Neural cell (in vitro differentiated cells): ENCODE measurements around the gene RC3H2. TPM values are rescaled to one million over a fixed set of nuclear protein-coding genes. Genes with fewer than 3 reads are reported as not detected.

Experiments
- H2AFZ ChIP-seq: fragments of 200-600, 300-800 bp; sonication (generic), shearing (Covaris generic); 2 replicates; pipeline ENCODE4 v1.6.0; 2014; ENCODE audit warnings: low read depth, mild to moderate bottlenecking, antibody characterized with exemption, low read length, moderate library complexity
- H3F3A ChIP-seq: fragments of 200-600 bp; shearing (Covaris generic); 2 replicates; pipeline ENCODE4 v1.6.1; 2016; ENCODE audit warnings: mild to moderate bottlenecking, moderate library complexity, mixed read lengths, antibody characterized with exemption, low read length; ENCODE audit not compliant: insufficient read depth, poor library complexity, severe bottlenecking
- H3K27ac ChIP-seq: fragments of 200-600, 300-800 bp; sonication (generic), shearing (Covaris generic); 2 replicates; pipeline ENCODE4 v1.5.1; 2014; ENCODE audit warnings: mild to moderate bottlenecking, low read length, moderate library complexity
- H3K27me3 ChIP-seq: fragments of 300-800, 200-600 bp; sonication (generic), shearing (Covaris generic); 2 replicates; pipeline ENCODE4 v1.6.0; 2014; ENCODE audit warnings: mild to moderate bottlenecking, low read depth, low read length, moderate library complexity; ENCODE audit not compliant: insufficient read depth
- H3K36me3 ChIP-seq: fragments of 300-800, 200-600 bp; sonication (generic), shearing (Covaris generic); 2 replicates; pipeline ENCODE4 v1.5.1; 2014; ENCODE audit warnings: mild to moderate bottlenecking, antibody characterized with exemption, low read length, moderate library complexity; ENCODE audit not compliant: insufficient read depth
- H3K4me2 ChIP-seq: fragments of 300-800, 200-600 bp; sonication (generic), shearing (Covaris generic); 2 replicates; pipeline ENCODE4 v1.6.0; 2014; ENCODE audit warnings: mild to moderate bottlenecking, low read length
- H3K4me3 ChIP-seq: fragments of 300-800, 200-600 bp; sonication (generic), shearing (Covaris generic); 2 replicates; pipeline ENCODE4 v1.5.1; 2014; ENCODE audit warnings: mild to moderate bottlenecking, low read length, moderate library complexity
- H3K79me2 ChIP-seq: fragments of 200-600 bp; shearing (Covaris generic); replicated peaks from 2 replicates; pipeline ENCODE4 v1.6.0; 2014; ENCODE audit warnings: mild to moderate bottlenecking, low read length, moderate library complexity; ENCODE audit not compliant: insufficient read depth
- H3K9ac ChIP-seq: fragments of 300-800, 200-600 bp; sonication (generic), shearing (Covaris generic); 2 replicates; pipeline ENCODE4 v1.6.1; 2016; ENCODE audit warnings: mild to moderate bottlenecking, low read length, mixed read lengths
- H3K9me2 ChIP-seq: fragments of 200-600 bp; shearing (Covaris generic); 2 replicates; pipeline ENCODE4 v1.6.1; 2016; ENCODE audit warnings: mild to moderate bottlenecking, low read length, mixed read lengths; ENCODE audit not compliant: insufficient read depth
- H3K9me3 ChIP-seq: fragments of 200-600, 300-800 bp; sonication (generic), shearing (Covaris generic); 2 replicates; pipeline ENCODE4 v1.6.1; 2016; ENCODE audit warnings: mild to moderate bottlenecking, mixed run types, low read length, moderate library complexity, mixed read lengths
- H4K20me1 ChIP-seq: fragments of 200-600 bp; shearing (Covaris generic); 2 replicates; pipeline ENCODE4 v1.6.1; 2016; ENCODE audit warnings: mild to moderate bottlenecking, mixed run types; ENCODE audit not compliant: insufficient read depth
- EP300 ChIP-seq: fragments of 450-650 bp; conservative IDR thresholded peaks from 2 replicates; pipeline ENCODE4 v1.6.1; 2014; ENCODE audit warnings: antibody characterized with exemption, mild to moderate bottlenecking, moderate library complexity; ENCODE audit not compliant: poor library complexity, severe bottlenecking
- EZH2 ChIP-seq: fragments of 200-600, 300-800 bp; shearing (Covaris generic), sonication (generic); IDR thresholded peaks from 2 replicates; pipeline ENCODE4 v1.6.1; 2014; ENCODE audit warnings: antibody characterized with exemption, low read length, borderline replicate concordance, mild to moderate bottlenecking; ENCODE audit not compliant: insufficient read depth, poor library complexity, severe bottlenecking
- MXI1 ChIP-seq: fragments of 450-650 bp; conservative IDR thresholded peaks from 2 replicates; pipeline ENCODE4 v1.6.1; 2014; ENCODE audit warnings: antibody characterized with exemption, mild to moderate bottlenecking; ENCODE audit not compliant: poor library complexity, severe bottlenecking
- POLR2AphosphoS5 ChIP-seq: IDR thresholded peaks from 2 replicates; pipeline ENCODE4 v1.6.1; 2012
- RAD21 ChIP-seq: fragments of 450-650 bp; conservative IDR thresholded peaks from 2 replicates; pipeline ENCODE4 v1.6.1; 2014; ENCODE audit warnings: antibody characterized with exemption, mild to moderate bottlenecking, moderate library complexity
- SMC3 ChIP-seq: fragments of 450-650 bp; conservative IDR thresholded peaks from 2 replicates; pipeline ENCODE4 v1.6.1; 2014; ENCODE audit warnings: antibody characterized with exemption, mild to moderate bottlenecking, moderate library complexity; ENCODE audit not compliant: poor library complexity
- TAF1 ChIP-seq: IDR thresholded peaks from 2 replicates; pipeline ENCODE4 v1.6.1; 2012; ENCODE audit warnings: low read depth
- polyA plus RNA-seq: library from polyadenylated mRNA; depleted of rRNA; stranded (reverse); fragments of >200 nt; gene quantifications from 2 replicates; pipeline ENCODE4 v1.2.3, GENCODE V29; 2014
- TF ChIP-seq, protein P1 (sequence below): IDR thresholded peaks from 2 replicates; pipeline ENCODE4 v1.6.1; 2012; ENCODE audit warnings: borderline replicate concordance
- TF ChIP-seq, protein P2 (sequence below): fragments of 450-650 bp; IDR thresholded peaks from 2 replicates; pipeline ENCODE4 v1.5.1; 2014; ENCODE audit warnings: antibody characterized with exemption, mild to moderate bottlenecking, moderate library complexity; ENCODE audit not compliant: poor library complexity, severe bottlenecking

Gene RC3H2
- polyA plus RNA-seq, 1 donor from 2014 or later = 34.8 TPM

- H3K4me3 ChIP-seq = no peak overlapping the region
- no peaks in the 10 kb centered on the region for H3K9me3 ChIP-seq
- no peak overlapping the region for H2AFZ ChIP-seq
- no peak overlapping the region for H3K4me2 ChIP-seq
- no peaks in the 10 kb centered on the region for H4K20me1 ChIP-seq
- H3F3A ChIP-seq = no peaks in the 10 kb centered on the region
- peaks cover 95% of the 10 kb centered on the region for H3K79me2 ChIP-seq
- no peaks in the 10 kb centered on the region for H3K36me3 ChIP-seq
- TF ChIP-seq POLR2AphosphoS5 (no peak), TAF1 (no peak), MXI1 (no peak), EP300 (no peak), RAD21 (no peak), SMC3 (no peak), EZH2 (no peak)
- TF ChIP-seq, protein P1, sequence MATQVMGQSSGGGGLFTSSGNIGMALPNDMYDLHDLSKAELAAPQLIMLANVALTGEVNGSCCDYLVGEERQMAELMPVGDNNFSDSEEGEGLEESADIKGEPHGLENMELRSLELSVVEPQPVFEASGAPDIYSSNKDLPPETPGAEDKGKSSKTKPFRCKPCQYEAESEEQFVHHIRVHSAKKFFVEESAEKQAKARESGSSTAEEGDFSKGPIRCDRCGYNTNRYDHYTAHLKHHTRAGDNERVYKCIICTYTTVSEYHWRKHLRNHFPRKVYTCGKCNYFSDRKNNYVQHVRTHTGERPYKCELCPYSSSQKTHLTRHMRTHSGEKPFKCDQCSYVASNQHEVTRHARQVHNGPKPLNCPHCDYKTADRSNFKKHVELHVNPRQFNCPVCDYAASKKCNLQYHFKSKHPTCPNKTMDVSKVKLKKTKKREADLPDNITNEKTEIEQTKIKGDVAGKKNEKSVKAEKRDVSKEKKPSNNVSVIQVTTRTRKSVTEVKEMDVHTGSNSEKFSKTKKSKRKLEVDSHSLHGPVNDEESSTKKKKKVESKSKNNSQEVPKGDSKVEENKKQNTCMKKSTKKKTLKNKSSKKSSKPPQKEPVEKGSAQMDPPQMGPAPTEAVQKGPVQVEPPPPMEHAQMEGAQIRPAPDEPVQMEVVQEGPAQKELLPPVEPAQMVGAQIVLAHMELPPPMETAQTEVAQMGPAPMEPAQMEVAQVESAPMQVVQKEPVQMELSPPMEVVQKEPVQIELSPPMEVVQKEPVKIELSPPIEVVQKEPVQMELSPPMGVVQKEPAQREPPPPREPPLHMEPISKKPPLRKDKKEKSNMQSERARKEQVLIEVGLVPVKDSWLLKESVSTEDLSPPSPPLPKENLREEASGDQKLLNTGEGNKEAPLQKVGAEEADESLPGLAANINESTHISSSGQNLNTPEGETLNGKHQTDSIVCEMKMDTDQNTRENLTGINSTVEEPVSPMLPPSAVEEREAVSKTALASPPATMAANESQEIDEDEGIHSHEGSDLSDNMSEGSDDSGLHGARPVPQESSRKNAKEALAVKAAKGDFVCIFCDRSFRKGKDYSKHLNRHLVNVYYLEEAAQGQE = no peak
- TF ChIP-seq, protein P2, sequence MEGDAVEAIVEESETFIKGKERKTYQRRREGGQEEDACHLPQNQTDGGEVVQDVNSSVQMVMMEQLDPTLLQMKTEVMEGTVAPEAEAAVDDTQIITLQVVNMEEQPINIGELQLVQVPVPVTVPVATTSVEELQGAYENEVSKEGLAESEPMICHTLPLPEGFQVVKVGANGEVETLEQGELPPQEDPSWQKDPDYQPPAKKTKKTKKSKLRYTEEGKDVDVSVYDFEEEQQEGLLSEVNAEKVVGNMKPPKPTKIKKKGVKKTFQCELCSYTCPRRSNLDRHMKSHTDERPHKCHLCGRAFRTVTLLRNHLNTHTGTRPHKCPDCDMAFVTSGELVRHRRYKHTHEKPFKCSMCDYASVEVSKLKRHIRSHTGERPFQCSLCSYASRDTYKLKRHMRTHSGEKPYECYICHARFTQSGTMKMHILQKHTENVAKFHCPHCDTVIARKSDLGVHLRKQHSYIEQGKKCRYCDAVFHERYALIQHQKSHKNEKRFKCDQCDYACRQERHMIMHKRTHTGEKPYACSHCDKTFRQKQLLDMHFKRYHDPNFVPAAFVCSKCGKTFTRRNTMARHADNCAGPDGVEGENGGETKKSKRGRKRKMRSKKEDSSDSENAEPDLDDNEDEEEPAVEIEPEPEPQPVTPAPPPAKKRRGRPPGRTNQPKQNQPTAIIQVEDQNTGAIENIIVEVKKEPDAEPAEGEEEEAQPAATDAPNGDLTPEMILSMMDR = no peak
- no peak overlapping the region for H3K27ac ChIP-seq
- H3K27me3 ChIP-seq = no peaks in the 10 kb centered on the region
- H3K9me2 ChIP-seq = no peaks in the 10 kb centered on the region
- no peak overlapping the region for H3K9ac ChIP-seq
Observed at GRCh38 chr9:122946461-122947005, 41.4 kb upstream of the RC3H2 start.

DNA sequence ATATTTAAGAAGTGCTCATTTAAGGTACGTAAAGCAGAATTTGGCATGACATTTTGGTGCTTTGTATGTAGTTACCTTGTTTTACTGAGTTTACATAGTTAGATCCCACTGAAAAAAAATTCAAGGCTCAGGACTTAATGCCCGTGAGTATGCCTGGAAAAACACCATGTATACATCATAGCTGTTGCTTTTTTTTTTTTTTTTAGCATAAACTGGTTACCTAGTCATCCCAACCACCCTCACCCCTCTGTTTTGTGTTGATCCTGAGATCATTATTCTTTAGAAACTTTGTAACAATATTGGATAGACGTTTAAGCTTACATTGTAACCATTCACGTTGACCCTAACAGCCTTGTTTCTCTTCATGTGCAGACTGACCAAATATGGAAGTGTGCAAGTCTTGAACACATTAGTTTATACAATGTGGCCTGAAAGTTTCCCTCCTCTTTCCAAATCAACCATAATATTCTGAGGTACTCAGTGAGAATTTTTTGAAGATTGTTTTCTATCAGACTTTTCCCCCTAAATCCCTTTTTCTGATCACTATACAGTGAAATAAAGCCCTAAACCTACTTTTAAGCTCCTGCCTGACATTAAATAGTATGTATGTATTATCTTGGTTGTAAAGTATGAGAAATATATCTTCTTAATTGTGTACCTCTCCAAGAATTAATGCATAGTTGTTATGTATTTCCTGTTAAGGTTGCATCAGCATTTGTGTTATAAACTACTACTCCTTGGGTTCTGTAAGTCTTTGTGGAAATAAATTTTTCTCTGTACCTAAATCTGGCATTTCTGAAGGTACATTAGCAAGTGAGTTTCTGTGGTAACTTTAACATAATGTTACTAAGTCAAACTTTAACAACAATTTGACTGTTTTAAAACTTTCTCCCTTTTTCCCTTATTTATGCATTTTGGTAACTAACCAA is 40.1 kb upstream of the RC3H2 start:
- TF ChIP-seq RAD21 = no peak
- no peak for TF ChIP-seq MXI1
- TF ChIP-seq EZH2 = no peak
- no peak for TF ChIP-seq POLR2AphosphoS5
- no peak for TF ChIP-seq TAF1
- TF ChIP-seq, protein P2 = no peak
- Histone ChIP-seq H3K9me3 (no peaks in the 10 kb centered on the region), H2AFZ (no peak overlapping the region), H3K27me3 (no peaks in the 10 kb centered on the region), H4K20me1 (no peaks in the 10 kb centered on the region), H3K36me3 (no peaks in the 10 kb centered on the region), H3K27ac (no peak overlapping the region), H3K9ac (no peak overlapping the region), H3F3A (no peaks in the 10 kb centered on the region), H3K4me3 (no peak overlapping the region), H3K4me2 (no peak overlapping the region), H3K79me2 (peaks cover 87% of the 10 kb centered on the region), H3K9me2 (no peaks in the 10 kb centered on the region)
